ENCODE data around the gene ERBB4. TPM values are rescaled to one million over a fixed set of nuclear protein-coding genes. Genes with fewer than 3 reads are reported as not detected.

ERBB4 gene
- total RNA-seq, 1 experiment from 2014 or later = 40.6 TPM

DNA sequence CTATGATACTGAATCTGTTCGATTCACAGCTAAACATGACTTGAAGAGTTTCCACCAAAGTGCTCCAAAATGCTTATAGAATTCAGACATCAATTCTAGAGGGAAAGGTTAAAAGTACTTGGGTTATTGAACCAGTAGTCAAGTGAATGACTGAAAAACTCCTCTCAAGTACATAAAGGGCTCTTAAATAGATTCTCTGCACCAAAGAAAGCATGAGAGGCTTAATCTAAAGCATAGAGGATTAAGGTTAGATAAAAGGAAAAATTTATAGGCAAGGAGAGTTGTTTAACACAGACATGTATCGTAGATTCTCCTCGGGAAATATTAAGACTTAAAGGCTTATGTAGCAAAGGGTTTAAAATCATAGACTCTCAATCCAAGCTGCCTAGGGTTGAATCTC is 701.4 kb downstream of the ERBB4 start:
- H3K4me3 ChIP-seq (ENCODE audit: low read depth, low read length, poor library complexity, severe bottlenecking) = no peak overlapping the region
- ChIA-PET POLR2A (ENCODE audit: low non-redundant PET) (interaction anchor here (0.5 kb wide), 1 partner anchor 682 kb away, joined by 3 read pairs; no protein-coding TSS in a partner anchor), CTCF (no interaction called here)
- no peaks in the 10 kb centered on the region for H3K4me1 ChIP-seq (ENCODE audit: insufficient read depth, low read length, poor library complexity, severe bottlenecking)
- H3K27me3 ChIP-seq (replicated peaks; ENCODE audit: insufficient read depth, low read depth, low read length, poor library complexity) = no peaks in the 10 kb centered on the region
- TF ChIP-seq, protein P1, sequence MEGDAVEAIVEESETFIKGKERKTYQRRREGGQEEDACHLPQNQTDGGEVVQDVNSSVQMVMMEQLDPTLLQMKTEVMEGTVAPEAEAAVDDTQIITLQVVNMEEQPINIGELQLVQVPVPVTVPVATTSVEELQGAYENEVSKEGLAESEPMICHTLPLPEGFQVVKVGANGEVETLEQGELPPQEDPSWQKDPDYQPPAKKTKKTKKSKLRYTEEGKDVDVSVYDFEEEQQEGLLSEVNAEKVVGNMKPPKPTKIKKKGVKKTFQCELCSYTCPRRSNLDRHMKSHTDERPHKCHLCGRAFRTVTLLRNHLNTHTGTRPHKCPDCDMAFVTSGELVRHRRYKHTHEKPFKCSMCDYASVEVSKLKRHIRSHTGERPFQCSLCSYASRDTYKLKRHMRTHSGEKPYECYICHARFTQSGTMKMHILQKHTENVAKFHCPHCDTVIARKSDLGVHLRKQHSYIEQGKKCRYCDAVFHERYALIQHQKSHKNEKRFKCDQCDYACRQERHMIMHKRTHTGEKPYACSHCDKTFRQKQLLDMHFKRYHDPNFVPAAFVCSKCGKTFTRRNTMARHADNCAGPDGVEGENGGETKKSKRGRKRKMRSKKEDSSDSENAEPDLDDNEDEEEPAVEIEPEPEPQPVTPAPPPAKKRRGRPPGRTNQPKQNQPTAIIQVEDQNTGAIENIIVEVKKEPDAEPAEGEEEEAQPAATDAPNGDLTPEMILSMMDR (conservative IDR thresholded peaks at IDR 0.05; ENCODE audit: low read depth, low read length) = no peak
- no peak for TF ChIP-seq EZH2 (IDR thresholded peaks at IDR 0.05; ENCODE audit: borderline replicate concordance, low read depth, low read length, poor library complexity, severe bottlenecking)
- no peak for DNase-seq (ENCODE audit: low spot score)
- intact Hi-C loops (cut with micrococcal nuclease; ENCODE audit: unreplicated experiment) = no loop called here
- no peaks in the 10 kb centered on the region for H3K9me3 ChIP-seq (ENCODE audit: low read depth, low read length, poor library complexity, severe bottlenecking)
- BruUV-seq (replicated peaks) = no TSS peak
- no peaks in the 10 kb centered on the region for H3K36me3 ChIP-seq (ENCODE audit: insufficient read depth, low read length, poor library complexity, severe bottlenecking)
- no peak overlapping the region for H3K27ac ChIP-seq (ENCODE audit: low read depth, low read length, poor library complexity, severe bottlenecking)

GRCh38 chr2:211836409-211836808 is 702.2 kb downstream of the ERBB4 start:
- no peak overlapping the region for H3K27ac ChIP-seq (ENCODE audit: low read depth, low read length, poor library complexity, severe bottlenecking)
- H3K9me3 ChIP-seq (ENCODE audit: low read depth, low read length, poor library complexity, severe bottlenecking) = no peaks in the 10 kb centered on the region
- ChIA-PET CTCF (no interaction called here), POLR2A (ENCODE audit: low non-redundant PET) (no interaction called here)
- H3K4me3 ChIP-seq (ENCODE audit: low read depth, low read length, poor library complexity, severe bottlenecking) = no peak overlapping the region
- no TSS peak for BruUV-seq (replicated peaks)
- no peaks in the 10 kb centered on the region for H3K27me3 ChIP-seq (replicated peaks; ENCODE audit: insufficient read depth, low read depth, low read length, poor library complexity)
- no peaks in the 10 kb centered on the region for H3K36me3 ChIP-seq (ENCODE audit: insufficient read depth, low read length, poor library complexity, severe bottlenecking)
- no peak for TF ChIP-seq EZH2 (IDR thresholded peaks at IDR 0.05; ENCODE audit: borderline replicate concordance, low read depth, low read length, poor library complexity, severe bottlenecking)
- TF ChIP-seq, protein P1 (conservative IDR thresholded peaks at IDR 0.05; ENCODE audit: low read depth, low read length) = no peak
- intact Hi-C loops (cut with micrococcal nuclease; ENCODE audit: unreplicated experiment) = no loop called here
- no peaks in the 10 kb centered on the region for H3K4me1 ChIP-seq (ENCODE audit: insufficient read depth, low read length, poor library complexity, severe bottlenecking)
- DNase-seq (ENCODE audit: low spot score) = no peak

- BruUV-seq (replicated peaks) = no TSS peak
- H3K27me3 ChIP-seq (replicated peaks; ENCODE audit: insufficient read depth, low read depth, low read length, poor library complexity) = no peaks in the 10 kb centered on the region
- CTCF ChIA-PET = no interaction called here
- no peaks in the 10 kb centered on the region for H3K36me3 ChIP-seq (ENCODE audit: insufficient read depth, low read length, poor library complexity, severe bottlenecking)
- H3K4me1 ChIP-seq (ENCODE audit: insufficient read depth, low read length, poor library complexity, severe bottlenecking) = no peaks in the 10 kb centered on the region
- intact Hi-C loops (cut with micrococcal nuclease; ENCODE audit: unreplicated experiment) = no loop called here
- no peaks in the 10 kb centered on the region for H3K9me3 ChIP-seq (ENCODE audit: low read depth, low read length, poor library complexity, severe bottlenecking)
- H3K4me3 ChIP-seq (ENCODE audit: low read depth, low read length, poor library complexity, severe bottlenecking) = no peak overlapping the region
- no peak for TF ChIP-seq EZH2 (IDR thresholded peaks at IDR 0.05; ENCODE audit: borderline replicate concordance, low read depth, low read length, poor library complexity, severe bottlenecking)
- H3K27ac ChIP-seq (ENCODE audit: low read depth, low read length, poor library complexity, severe bottlenecking) = no peak overlapping the region
- POLR2A ChIA-PET (ENCODE audit: low non-redundant PET) = no interaction called here
- DNase-seq (ENCODE audit: low spot score) = no peak
These were observed 702.9 kb downstream of the ERBB4 start for GRCh38 chr2:211835695-211836094.

DNA sequence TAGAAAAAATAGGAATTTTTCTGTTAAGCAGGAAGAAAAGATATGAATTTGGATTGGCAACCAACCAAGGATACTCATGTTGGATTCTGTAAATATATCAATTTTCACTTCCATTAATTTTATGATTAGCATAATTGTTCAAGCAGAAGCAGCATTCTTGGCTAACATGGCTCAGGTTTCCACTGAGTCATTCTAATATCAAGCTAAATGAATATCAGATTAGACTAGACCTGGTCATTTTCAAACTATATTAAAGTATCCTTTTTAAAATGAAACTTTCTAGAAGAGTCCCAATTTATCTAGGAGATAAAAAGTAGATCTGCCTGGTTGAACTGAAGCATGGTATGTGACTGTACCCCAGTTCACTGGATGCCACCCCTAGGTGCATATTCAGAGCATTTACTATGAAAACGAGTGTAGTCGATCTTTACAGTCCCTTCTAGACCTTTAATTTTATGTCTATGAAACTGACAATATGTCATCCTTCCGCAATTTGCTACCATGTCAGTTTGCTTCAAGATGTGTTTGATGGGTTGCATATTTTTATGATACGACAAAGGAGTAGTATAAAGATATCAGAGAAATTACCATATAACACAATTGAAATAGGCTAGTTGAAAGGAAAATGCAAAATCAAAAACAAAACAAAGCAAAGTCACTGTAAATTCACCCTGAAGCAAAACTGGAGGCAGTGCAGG is 704.9 kb downstream of the ERBB4 start:
- H3K4me1 ChIP-seq (ENCODE audit: insufficient read depth, low read length, poor library complexity, severe bottlenecking) = no peaks in the 10 kb centered on the region
- H3K27me3 ChIP-seq (replicated peaks; ENCODE audit: insufficient read depth, low read depth, low read length, poor library complexity) = no peaks in the 10 kb centered on the region
- TF ChIP-seq, protein P1 (conservative IDR thresholded peaks at IDR 0.05; ENCODE audit: low read depth, low read length) = no peak
- no peak for TF ChIP-seq EZH2 (IDR thresholded peaks at IDR 0.05; ENCODE audit: borderline replicate concordance, low read depth, low read length, poor library complexity, severe bottlenecking)
- ChIA-PET POLR2A (ENCODE audit: low non-redundant PET) (no interaction called here), CTCF (no interaction called here)
- intact Hi-C loops (cut with micrococcal nuclease; ENCODE audit: unreplicated experiment) = no loop called here
- no peak overlapping the region for H3K27ac ChIP-seq (ENCODE audit: low read depth, low read length, poor library complexity, severe bottlenecking)
- H3K4me3 ChIP-seq (ENCODE audit: low read depth, low read length, poor library complexity, severe bottlenecking) = no peak overlapping the region
- DNase-seq (ENCODE audit: low spot score) = no peak
- H3K9me3 ChIP-seq (ENCODE audit: low read depth, low read length, poor library complexity, severe bottlenecking) = no peaks in the 10 kb centered on the region
- no peaks in the 10 kb centered on the region for H3K36me3 ChIP-seq (ENCODE audit: insufficient read depth, low read length, poor library complexity, severe bottlenecking)
- no TSS peak for BruUV-seq (replicated peaks)
